ENCODE results near the gene ITSN1. TPM values are rescaled to one million over a fixed set of nuclear protein-coding genes. Genes with fewer than 3 reads are reported as not detected.

ITSN1 gene
- total and polyA plus RNA-seq, 3 donors from 2014 or later, result 20.0 to 56.6 (median 48.4) TPM

GRCh38 chr21:33797565-33797964, 155.3 kb downstream of the ITSN1 start:
- no peak overlapping the region for H3K4me3 ChIP-seq
- no peaks in the 10 kb centered on the region for H3K27me3 ChIP-seq
- intact Hi-C loops (cut with DNase I; ENCODE audit: low total_unique reads), result no loop called here
- TF ChIP-seq POLR2A (IDR thresholded peaks at IDR 0.05) (no peak), CTCF (IDR thresholded peaks at IDR 0.05) (no peak)
- no peak overlapping the region for H3K27ac ChIP-seq
- peaks cover 5% of the 10 kb centered on the region for H3K4me1 ChIP-seq
- H3K9me3 ChIP-seq, result no peaks in the 10 kb centered on the region
- WGBS, 2 donors, result 91 to 92% methylated on average over 5 of the region's 5 CpGs
- DNase-seq, result no peak
- no peaks in the 10 kb centered on the region for H3K36me3 ChIP-seq (ENCODE audit: low read depth, missing control alignments)

GRCh38 chr21:33799378-33800090, 157.2 kb downstream of the ITSN1 start:
- H3K9me3 ChIP-seq, result no peaks in the 10 kb centered on the region
- H3K4me1 ChIP-seq, result peaks cover 9% of the 10 kb centered on the region
- 71 to 72% methylated on average over 5 of the region's 5 CpGs for WGBS, 2 donors
- TF ChIP-seq CTCF (IDR thresholded peaks at IDR 0.05) (no peak), POLR2A (IDR thresholded peaks at IDR 0.05) (no peak)
- H3K27ac ChIP-seq, result peak overlapping the region in 1 of 2 donors; percentile 31
- H3K36me3 ChIP-seq (ENCODE audit: low read depth, missing control alignments), result no peaks in the 10 kb centered on the region
- intact Hi-C loops (cut with DNase I; ENCODE audit: low total_unique reads), result no loop called here
- no peak overlapping the region for H3K4me3 ChIP-seq
- DNase-seq, result peak; percentile 73
- no peaks in the 10 kb centered on the region for H3K27me3 ChIP-seq

- TF ChIP-seq POLR2A (IDR thresholded peaks at IDR 0.05), result no peak
- no peak for TF ChIP-seq CTCF (IDR thresholded peaks at IDR 0.05)
- no peak overlapping the region for H3K4me3 ChIP-seq
- H3K9me3 ChIP-seq, result no peaks in the 10 kb centered on the region
- 87 to 92% methylated on average over 5 of the region's 5 CpGs for WGBS, 2 donors
- DNase-seq, result no peak
- H3K4me1 ChIP-seq, result peaks cover 9% of the 10 kb centered on the region
- H3K27ac ChIP-seq, result peak overlapping the region in 1 of 2 donors; percentile 60
- H3K36me3 ChIP-seq (ENCODE audit: low read depth, missing control alignments), result no peaks in the 10 kb centered on the region
- H3K27me3 ChIP-seq, result no peaks in the 10 kb centered on the region
- intact Hi-C loops (cut with DNase I; ENCODE audit: low total_unique reads), result no loop called here
Observed at GRCh38 chr21:33800753-33801423, 158.6 kb downstream of the ITSN1 start.

DNA sequence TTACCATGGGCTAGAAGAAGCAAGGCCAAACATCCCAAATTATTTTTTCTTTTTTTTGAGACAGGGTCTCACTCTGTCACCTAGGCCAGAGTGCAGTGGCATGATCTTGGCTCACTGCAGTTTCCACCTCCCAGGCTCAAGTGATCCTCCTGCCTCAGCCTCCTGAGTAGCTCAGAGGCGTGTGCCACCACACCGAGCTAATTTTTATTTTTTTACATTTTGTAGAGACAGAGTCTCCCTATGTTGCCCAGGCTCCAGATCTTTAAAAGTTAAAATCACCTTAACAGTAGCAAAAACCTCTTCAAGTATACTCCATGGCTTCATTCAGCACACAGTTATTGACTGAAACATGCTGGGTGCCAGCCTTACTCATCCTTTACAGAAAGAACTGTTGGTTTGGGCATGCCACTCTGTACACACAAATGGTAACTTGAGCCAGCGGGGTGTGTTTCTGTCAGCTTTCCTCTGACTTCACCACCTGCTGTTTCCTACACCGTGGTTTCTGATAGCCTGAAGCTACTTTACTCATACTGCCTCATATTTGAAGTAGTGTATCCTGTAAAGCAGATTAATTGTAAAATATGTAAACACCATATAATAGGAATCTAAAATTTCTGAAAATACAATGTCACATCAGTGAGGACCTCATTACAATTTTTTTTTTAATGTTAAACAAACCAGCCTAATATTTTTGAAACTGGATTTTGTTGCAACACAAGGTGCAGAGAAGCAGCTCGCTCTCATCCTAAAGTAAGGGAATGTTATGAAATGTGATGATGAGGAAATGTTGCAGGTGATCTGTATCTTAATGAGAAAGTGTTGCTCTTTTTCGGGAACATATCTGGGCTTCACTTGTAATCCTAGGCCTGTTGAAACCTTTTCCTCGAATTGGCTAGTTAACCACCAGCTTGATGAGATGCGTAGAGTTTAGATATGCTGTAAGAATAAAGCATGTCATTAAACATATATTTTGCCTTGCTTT, 159.4 kb downstream of the ITSN1 start:
- H3K9me3 ChIP-seq, result no peaks in the 10 kb centered on the region
- peaks cover 9% of the 10 kb centered on the region for H3K4me1 ChIP-seq
- intact Hi-C loops (cut with DNase I; ENCODE audit: low total_unique reads), result no loop called here
- WGBS, 2 donors, result 80 to 85% methylated on average over 8 of the region's 8 CpGs
- H3K27ac ChIP-seq, result peak overlapping the region in 1 of 2 donors; percentile 60
- H3K36me3 ChIP-seq (ENCODE audit: low read depth, missing control alignments), result no peaks in the 10 kb centered on the region
- H3K4me3 ChIP-seq, result no peak overlapping the region
- no peak for TF ChIP-seq CTCF (IDR thresholded peaks at IDR 0.05)
- no peak for TF ChIP-seq POLR2A (IDR thresholded peaks at IDR 0.05)
- DNase-seq, result no peak
- H3K27me3 ChIP-seq, result no peaks in the 10 kb centered on the region
